Esophagus squamous epithelium (tissue), 4 donors: Measurements from ENCODE around the gene RERE.

Experiments used
- POLR2A ChIP-seq, 4 donors: fragments of 450-650 bp; IDR thresholded peaks; one replicate each; pipeline ENCODE4 v1.6.1; 2017; ENCODE audit warnings: antibody characterized with exemption in 4 of 4, mild to moderate bottlenecking in 4 of 4, moderate library complexity in 3 of 4
- TF ChIP-seq, protein P1 (sequence below), 6 experiments: fragments of 450-650 bp in 4 of 6; fragments of 200-600 bp in 2 of 6; sonication (generic) in 2 of 6; IDR thresholded peaks; one replicate each; pipeline ENCODE4 v1.5.1; 2016 to 2019; ENCODE audit warnings: antibody characterized with exemption in 6 of 6, mild to moderate bottlenecking in 4 of 6, moderate library complexity in 4 of 6

DNA sequence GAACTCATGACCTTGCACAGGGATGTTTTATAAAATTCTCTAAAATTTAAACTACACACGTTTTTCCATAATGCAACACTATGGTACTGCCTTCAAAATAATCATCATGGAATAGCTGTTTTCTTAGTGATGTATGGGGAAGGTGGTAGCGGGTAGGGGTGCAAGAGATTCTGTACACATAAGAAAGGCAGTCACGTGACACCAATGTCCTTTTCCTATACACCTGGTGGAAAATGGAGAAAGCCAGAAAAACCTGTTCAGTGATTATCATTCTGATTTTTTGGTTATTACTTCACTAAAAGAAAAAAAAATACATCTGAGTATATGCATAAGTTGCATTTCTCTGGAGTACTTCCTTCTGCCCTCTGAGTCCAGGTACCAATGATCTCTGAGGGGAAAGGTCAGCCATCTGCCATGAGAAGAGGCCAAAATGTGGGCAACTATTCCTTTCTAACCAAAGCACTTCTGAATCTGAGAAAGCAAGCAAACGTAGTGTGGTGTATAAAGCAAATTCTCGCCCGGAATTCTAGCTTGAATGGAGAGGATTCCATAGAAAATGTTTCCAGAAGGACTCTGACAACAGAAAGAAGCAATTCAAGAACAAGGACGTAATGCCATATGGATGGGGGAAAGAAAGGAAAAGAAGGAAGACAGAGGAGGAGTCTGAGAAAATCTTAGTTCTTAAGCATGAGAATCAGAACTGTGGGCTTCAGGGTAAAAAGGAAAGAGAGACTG, 137.3 kb downstream of the RERE start:
- TF ChIP-seq, protein P1, sequence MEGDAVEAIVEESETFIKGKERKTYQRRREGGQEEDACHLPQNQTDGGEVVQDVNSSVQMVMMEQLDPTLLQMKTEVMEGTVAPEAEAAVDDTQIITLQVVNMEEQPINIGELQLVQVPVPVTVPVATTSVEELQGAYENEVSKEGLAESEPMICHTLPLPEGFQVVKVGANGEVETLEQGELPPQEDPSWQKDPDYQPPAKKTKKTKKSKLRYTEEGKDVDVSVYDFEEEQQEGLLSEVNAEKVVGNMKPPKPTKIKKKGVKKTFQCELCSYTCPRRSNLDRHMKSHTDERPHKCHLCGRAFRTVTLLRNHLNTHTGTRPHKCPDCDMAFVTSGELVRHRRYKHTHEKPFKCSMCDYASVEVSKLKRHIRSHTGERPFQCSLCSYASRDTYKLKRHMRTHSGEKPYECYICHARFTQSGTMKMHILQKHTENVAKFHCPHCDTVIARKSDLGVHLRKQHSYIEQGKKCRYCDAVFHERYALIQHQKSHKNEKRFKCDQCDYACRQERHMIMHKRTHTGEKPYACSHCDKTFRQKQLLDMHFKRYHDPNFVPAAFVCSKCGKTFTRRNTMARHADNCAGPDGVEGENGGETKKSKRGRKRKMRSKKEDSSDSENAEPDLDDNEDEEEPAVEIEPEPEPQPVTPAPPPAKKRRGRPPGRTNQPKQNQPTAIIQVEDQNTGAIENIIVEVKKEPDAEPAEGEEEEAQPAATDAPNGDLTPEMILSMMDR (IDR thresholded peaks at IDR 0.05) = no peak
- TF ChIP-seq POLR2A (IDR thresholded peaks at IDR 0.05) = no peak
